WTC11 (cell line): ENCODE data around the gene RNF169. TPM values are rescaled to one million over a fixed set of nuclear protein-coding genes. Genes with fewer than 3 reads are reported as not detected.

Experiments used
- ATAC-seq: fragments of 200-7000 bp; cut with Tn5 transposase; 2 replicates; pipeline ENCODE4 v1.10.0; 2021; ENCODE audit warnings: mild to moderate bottlenecking, moderate library complexity
- CTCF ChIA-PET: fragments of 300-600 bp; sonication (Branson Sonifier 250); formaldehyde crosslinking; loops from one replicate; lab custom pipeline; 2021; ENCODE audit warnings: antibody characterized with exemption; lab: Charles Lee
- POLR2A ChIA-PET: fragments of 350-600 bp; sonication (Branson Sonifier 250); formaldehyde crosslinking; loops from one replicate; lab custom pipeline; 2021; ENCODE audit warnings: antibody characterized with exemption; lab: Charles Lee
- DNase-seq: peaks from one replicate; pipeline ENCODE4 v3.0.0; 2021; ENCODE audit warnings: low spot score
- H3K27ac Mint-ChIP-seq: 2 replicates; pipeline ENCODE4 v1.8.0; 2021; ENCODE audit warnings: mixed read lengths
- H3K27me3 Mint-ChIP-seq: 2 replicates; pipeline ENCODE4 v1.8.0; 2021; ENCODE audit warnings: low read depth, mild to moderate bottlenecking, moderate library complexity, mixed read lengths
- H3K36me3 Mint-ChIP-seq: 2 replicates; pipeline ENCODE4 v1.8.0; 2021; ENCODE audit warnings: mixed read lengths
- H3K4me1 Mint-ChIP-seq: 2 replicates; pipeline ENCODE4 v1.8.0; 2022; ENCODE audit warnings: mixed read lengths
- H3K4me3 Mint-ChIP-seq: 2 replicates; pipeline ENCODE4 v1.8.0; 2021; ENCODE audit warnings: mild to moderate bottlenecking, moderate library complexity, mixed read lengths
- H3K9me3 Mint-ChIP-seq: 2 replicates; pipeline ENCODE4 v1.8.0; 2021; ENCODE audit warnings: mixed read lengths
- EMX1 ChIP-seq: fragments of 250-450 bp; sonication (Bioruptor Pico); IDR thresholded peaks from 2 replicates; pipeline ENCODE4 v1.8.0; 2021; ENCODE audit warnings: mild to moderate bottlenecking
- FOXJ3 ChIP-seq: sonication (generic); formaldehyde crosslinking; IDR thresholded peaks from 2 replicates; pipeline ENCODE4 v1.9.0; 2021; ENCODE audit warnings: missing genetic modification reagents, mild to moderate bottlenecking, borderline replicate concordance
- FOXP1 ChIP-seq: sonication (generic); formaldehyde crosslinking; IDR thresholded peaks from 2 replicates; pipeline ENCODE4 v1.8.0; 2022; ENCODE audit warnings: missing genetic modification reagents, mild to moderate bottlenecking, moderate library complexity, borderline replicate concordance
- GTF2I ChIP-seq: fragments of 250-450 bp; sonication (Bioruptor Pico); conservative IDR thresholded peaks from 2 replicates; pipeline ENCODE4 v1.4.0; 2021; ENCODE audit warnings: mild to moderate bottlenecking
- NFE2L1 ChIP-seq: sonication (generic); formaldehyde crosslinking; IDR thresholded peaks from 2 replicates; pipeline ENCODE4 v1.8.1; 2023; ENCODE audit warnings: missing genetic modification reagents
- TEAD1 ChIP-seq: sonication (generic); formaldehyde crosslinking; IDR thresholded peaks from 2 replicates; pipeline ENCODE4 v1.8.0; 2022; ENCODE audit warnings: mild to moderate bottlenecking, missing genetic modification reagents
- ZNF121 ChIP-seq: sonication (generic); formaldehyde crosslinking; IDR thresholded peaks from 2 replicates; pipeline ENCODE4 v1.8.0; 2023; ENCODE audit warnings: missing genetic modification reagents
- ZNF138 ChIP-seq: sonication (generic); formaldehyde crosslinking; conservative IDR thresholded peaks from 2 replicates; pipeline ENCODE4 v1.8.1; 2022; ENCODE audit warnings: mild to moderate bottlenecking, moderate library complexity, missing genetic modification reagents
- ZNF219 ChIP-seq: sonication (generic); formaldehyde crosslinking; IDR thresholded peaks from 2 replicates; pipeline ENCODE4 v1.8.0; 2023; ENCODE audit warnings: missing genetic modification reagents, mild to moderate bottlenecking, borderline replicate concordance
- ZNF396 ChIP-seq: fragments of 250-450 bp; sonication (Bioruptor Pico); IDR thresholded peaks from 2 replicates; pipeline ENCODE4 v1.8.0; 2021; ENCODE audit warnings: mild to moderate bottlenecking, moderate library complexity, borderline replicate concordance
- ZNF416 ChIP-seq: fragments of 250-450 bp; sonication (Bioruptor Pico); IDR thresholded peaks from 2 replicates; pipeline ENCODE4 v1.9.0; 2021; ENCODE audit warnings: mild to moderate bottlenecking, inconsistent platforms
- total RNA-seq: library from RNA; stranded (reverse); gene quantifications from 3 replicates; pipeline ENCODE4 v1.2.3, GENCODE V29; 2021
- TF ChIP-seq, protein P1 (sequence below): fragments of 250-450 bp; sonication (Bioruptor Pico); IDR thresholded peaks from 2 replicates; pipeline ENCODE4 v1.9.0; 2021; ENCODE audit warnings: mild to moderate bottlenecking, borderline replicate concordance
- TF ChIP-seq, protein P2 (sequence below): sonication (generic); formaldehyde crosslinking; IDR thresholded peaks from 2 replicates; pipeline ENCODE4 v1.8.1; 2022; ENCODE audit warnings: mild to moderate bottlenecking, moderate library complexity, missing genetic modification reagents
- TF ChIP-seq, protein P3 (sequence below): sonication (generic); formaldehyde crosslinking; IDR thresholded peaks from 2 replicates; pipeline ENCODE4 v1.8.1; 2022; ENCODE audit warnings: low read depth, mild to moderate bottlenecking, moderate library complexity, missing genetic modification reagents, borderline replicate concordance
- TF ChIP-seq, protein P4 (sequence below): sonication (generic); formaldehyde crosslinking; IDR thresholded peaks from 2 replicates; pipeline ENCODE4 v1.8.1; 2022; ENCODE audit warnings: low read depth, missing genetic modification reagents, borderline replicate concordance

Gene RNF169
- total RNA-seq, 1 experiment from 2014 or later, result 13.6 TPM

DNA sequence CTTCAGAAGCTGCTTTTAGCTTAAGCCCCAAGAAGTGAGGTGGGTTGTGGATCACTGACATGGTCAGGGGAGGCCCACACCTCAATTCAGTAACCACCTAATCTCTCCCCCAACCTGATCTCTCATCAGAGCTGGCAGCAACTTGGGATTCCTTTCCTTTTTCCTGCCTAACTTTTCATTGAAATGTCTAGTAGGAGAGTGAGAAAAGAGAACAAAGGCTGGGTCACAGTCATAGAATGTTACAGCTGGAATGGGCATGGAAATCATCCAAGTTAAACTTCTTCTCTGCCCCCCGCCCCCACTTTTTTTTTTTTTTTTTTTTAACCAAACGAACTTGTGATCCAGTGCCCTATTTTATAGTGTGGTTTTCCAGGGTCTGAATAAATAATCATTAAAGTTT is 91.8 kb downstream of the RNF169 start (continued):
- TF ChIP-seq, protein P1, sequence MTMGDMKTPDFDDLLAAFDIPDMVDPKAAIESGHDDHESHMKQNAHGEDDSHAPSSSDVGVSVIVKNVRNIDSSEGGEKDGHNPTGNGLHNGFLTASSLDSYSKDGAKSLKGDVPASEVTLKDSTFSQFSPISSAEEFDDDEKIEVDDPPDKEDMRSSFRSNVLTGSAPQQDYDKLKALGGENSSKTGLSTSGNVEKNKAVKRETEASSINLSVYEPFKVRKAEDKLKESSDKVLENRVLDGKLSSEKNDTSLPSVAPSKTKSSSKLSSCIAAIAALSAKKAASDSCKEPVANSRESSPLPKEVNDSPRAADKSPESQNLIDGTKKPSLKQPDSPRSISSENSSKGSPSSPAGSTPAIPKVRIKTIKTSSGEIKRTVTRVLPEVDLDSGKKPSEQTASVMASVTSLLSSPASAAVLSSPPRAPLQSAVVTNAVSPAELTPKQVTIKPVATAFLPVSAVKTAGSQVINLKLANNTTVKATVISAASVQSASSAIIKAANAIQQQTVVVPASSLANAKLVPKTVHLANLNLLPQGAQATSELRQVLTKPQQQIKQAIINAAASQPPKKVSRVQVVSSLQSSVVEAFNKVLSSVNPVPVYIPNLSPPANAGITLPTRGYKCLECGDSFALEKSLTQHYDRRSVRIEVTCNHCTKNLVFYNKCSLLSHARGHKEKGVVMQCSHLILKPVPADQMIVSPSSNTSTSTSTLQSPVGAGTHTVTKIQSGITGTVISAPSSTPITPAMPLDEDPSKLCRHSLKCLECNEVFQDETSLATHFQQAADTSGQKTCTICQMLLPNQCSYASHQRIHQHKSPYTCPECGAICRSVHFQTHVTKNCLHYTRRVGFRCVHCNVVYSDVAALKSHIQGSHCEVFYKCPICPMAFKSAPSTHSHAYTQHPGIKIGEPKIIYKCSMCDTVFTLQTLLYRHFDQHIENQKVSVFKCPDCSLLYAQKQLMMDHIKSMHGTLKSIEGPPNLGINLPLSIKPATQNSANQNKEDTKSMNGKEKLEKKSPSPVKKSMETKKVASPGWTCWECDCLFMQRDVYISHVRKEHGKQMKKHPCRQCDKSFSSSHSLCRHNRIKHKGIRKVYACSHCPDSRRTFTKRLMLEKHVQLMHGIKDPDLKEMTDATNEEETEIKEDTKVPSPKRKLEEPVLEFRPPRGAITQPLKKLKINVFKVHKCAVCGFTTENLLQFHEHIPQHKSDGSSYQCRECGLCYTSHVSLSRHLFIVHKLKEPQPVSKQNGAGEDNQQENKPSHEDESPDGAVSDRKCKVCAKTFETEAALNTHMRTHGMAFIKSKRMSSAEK (CRISPR knock-in tag), result no peak
- TF ChIP-seq FOXP1 (CRISPR knock-in tag), result no peak
- no peak for TF ChIP-seq ZNF138 (CRISPR knock-in tag)

DNA sequence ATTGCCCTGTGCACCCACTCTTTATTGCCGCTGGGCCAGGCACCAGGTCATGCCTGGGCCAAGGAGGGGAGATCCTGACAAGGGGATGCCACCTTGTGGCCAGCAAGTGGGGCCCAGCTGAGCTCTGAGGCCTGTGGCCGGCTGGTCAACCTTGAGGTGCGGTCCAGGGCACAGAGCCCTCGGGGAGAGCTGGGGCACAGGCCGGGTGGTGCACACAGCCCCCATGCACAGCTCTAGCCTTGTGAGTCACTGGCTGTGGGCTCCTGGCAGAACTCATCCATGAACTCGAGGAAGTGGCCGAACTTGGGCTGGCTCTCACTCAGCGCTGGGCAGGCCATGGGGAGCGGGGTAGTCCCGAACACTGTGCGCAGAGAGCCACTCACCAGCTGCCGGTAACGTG is 94.3 kb downstream of the RNF169 start:
- peaks cover 11% of the 10 kb centered on the region for H3K4me1 Mint-ChIP-seq
- DNase-seq, result peak; percentile 26
- TF ChIP-seq GTF2I (CRISPR knock-in tag), result no peak
- peak; percentile 83 for TF ChIP-seq ZNF121 (CRISPR knock-in tag)
- no peaks in the 10 kb centered on the region for H3K9me3 Mint-ChIP-seq
- no peaks in the 10 kb centered on the region for H3K27me3 Mint-ChIP-seq
- POLR2A ChIA-PET, result no interaction called here
- H3K27ac Mint-ChIP-seq, result no peak overlapping the region
- CTCF ChIA-PET, result interaction anchor here (0.6 kb wide), 1 partner anchor 233 kb away, joined by 3 read pairs; no protein-coding TSS in a partner anchor
- ATAC-seq, result peak; percentile 75
- no peak overlapping the region for H3K4me3 Mint-ChIP-seq
- H3K36me3 Mint-ChIP-seq, result peaks cover 8% of the 10 kb centered on the region

DNA sequence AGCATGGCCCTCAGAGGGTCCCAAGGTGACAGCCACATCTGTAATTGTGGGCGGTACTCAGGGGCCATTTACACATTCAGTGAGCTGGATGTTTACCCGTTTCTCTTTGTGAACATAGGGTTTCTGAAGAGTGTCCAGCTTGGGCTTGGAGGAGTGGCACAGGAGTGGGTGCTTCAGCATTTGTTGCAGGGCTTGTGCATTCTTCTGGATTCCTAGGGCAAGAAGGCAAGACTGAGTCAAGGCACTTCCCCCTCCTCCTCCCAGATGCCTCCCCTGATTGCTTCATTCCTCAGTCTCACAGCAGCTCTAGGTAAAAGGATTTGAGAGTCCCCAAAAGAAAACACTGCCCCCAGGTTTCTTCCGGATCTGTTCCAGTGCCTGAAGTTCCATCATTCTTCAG is 95.4 kb downstream of the RNF169 start:
- no peak overlapping the region for H3K4me3 Mint-ChIP-seq
- DNase-seq (no peak), ATAC-seq (no peak)
- H3K36me3 Mint-ChIP-seq, result peaks cover 9% of the 10 kb centered on the region
- no peaks in the 10 kb centered on the region for H3K9me3 Mint-ChIP-seq
- H3K27ac Mint-ChIP-seq, result no peak overlapping the region
- POLR2A ChIA-PET, result no interaction called here
- peaks cover 15% of the 10 kb centered on the region for H3K4me1 Mint-ChIP-seq
- CTCF ChIA-PET, result interaction anchor here (0.6 kb wide), 1 partner anchor 20 kb away, joined by 4 read pairs; no protein-coding TSS in a partner anchor
- H3K27me3 Mint-ChIP-seq, result no peaks in the 10 kb centered on the region
- TF ChIP-seq ZNF219 (CRISPR knock-in tag), result no peak
- TF ChIP-seq, protein P2, sequence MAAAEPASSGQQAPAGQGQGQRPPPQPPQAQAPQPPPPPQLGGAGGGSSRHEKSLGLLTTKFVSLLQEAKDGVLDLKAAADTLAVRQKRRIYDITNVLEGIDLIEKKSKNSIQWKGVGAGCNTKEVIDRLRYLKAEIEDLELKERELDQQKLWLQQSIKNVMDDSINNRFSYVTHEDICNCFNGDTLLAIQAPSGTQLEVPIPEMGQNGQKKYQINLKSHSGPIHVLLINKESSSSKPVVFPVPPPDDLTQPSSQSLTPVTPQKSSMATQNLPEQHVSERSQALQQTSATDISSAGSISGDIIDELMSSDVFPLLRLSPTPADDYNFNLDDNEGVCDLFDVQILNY (CRISPR knock-in tag), result no peak
- no peak for TF ChIP-seq TEAD1 (CRISPR knock-in tag)
- TF ChIP-seq FOXP1 (CRISPR knock-in tag), result no peak
- TF ChIP-seq ZNF138 (CRISPR knock-in tag), result no peak
- TF ChIP-seq ZNF396 (CRISPR knock-in tag), result no peak
- TF ChIP-seq, protein P3, sequence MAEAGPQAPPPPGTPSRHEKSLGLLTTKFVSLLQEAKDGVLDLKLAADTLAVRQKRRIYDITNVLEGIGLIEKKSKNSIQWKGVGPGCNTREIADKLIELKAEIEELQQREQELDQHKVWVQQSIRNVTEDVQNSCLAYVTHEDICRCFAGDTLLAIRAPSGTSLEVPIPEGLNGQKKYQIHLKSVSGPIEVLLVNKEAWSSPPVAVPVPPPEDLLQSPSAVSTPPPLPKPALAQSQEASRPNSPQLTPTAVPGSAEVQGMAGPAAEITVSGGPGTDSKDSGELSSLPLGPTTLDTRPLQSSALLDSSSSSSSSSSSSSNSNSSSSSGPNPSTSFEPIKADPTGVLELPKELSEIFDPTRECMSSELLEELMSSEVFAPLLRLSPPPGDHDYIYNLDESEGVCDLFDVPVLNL (CRISPR knock-in tag), result no peak
- no peak for TF ChIP-seq ZNF416 (CRISPR knock-in tag)
- TF ChIP-seq EMX1 (CRISPR knock-in tag), result no peak
- TF ChIP-seq FOXJ3 (CRISPR knock-in tag), result no peak
- TF ChIP-seq, protein P4, sequence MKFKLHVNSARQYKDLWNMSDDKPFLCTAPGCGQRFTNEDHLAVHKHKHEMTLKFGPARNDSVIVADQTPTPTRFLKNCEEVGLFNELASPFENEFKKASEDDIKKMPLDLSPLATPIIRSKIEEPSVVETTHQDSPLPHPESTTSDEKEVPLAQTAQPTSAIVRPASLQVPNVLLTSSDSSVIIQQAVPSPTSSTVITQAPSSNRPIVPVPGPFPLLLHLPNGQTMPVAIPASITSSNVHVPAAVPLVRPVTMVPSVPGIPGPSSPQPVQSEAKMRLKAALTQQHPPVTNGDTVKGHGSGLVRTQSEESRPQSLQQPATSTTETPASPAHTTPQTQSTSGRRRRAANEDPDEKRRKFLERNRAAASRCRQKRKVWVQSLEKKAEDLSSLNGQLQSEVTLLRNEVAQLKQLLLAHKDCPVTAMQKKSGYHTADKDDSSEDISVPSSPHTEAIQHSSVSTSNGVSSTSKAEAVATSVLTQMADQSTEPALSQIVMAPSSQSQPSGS (CRISPR knock-in tag), result no peak
- TF ChIP-seq NFE2L1 (CRISPR knock-in tag), result no peak
- TF ChIP-seq, all 79 proteins: peak for 0
